HepG2 (cell line): Measurements from ENCODE around the gene HERC4. TPM values are rescaled to one million over a fixed set of nuclear protein-coding genes. Genes with fewer than 3 reads are reported as not detected.

Experiments used
- ATAC-seq: fragments of 200-7000 bp; cut with Tn5 transposase; 3 replicates; pipeline ENCODE4 v1.9.1; 2020; ENCODE audit warnings: mild to moderate bottlenecking, moderate library complexity
- BruUV-seq: library from RNA; stranded (reverse); fragments of 400-500 nt; replicated peaks from 2 replicates; lab custom pipeline; 2021; lab: Mats Ljungman, UMichigan
- CTCF ChIA-PET: fragments of 300-600 bp; formaldehyde crosslinking; extraction: SDS; loops from one replicate; lab custom pipeline; 2021; ENCODE audit warnings: low total read pairs, inconsistent platforms, low intra/inter-chr PET ratio; lab: Yijun Ruan, JAX
- POLR2A ChIA-PET: fragments of 350-600 bp; sonication (Branson Sonifier 250); formaldehyde crosslinking; loops from one replicate; lab custom pipeline; 2020; ENCODE audit warnings: antibody characterized with exemption, inconsistent platforms; lab: Yijun Ruan, JAX
- DNase-seq: peaks from one replicate; pipeline ENCODE4 v3.0.0-alpha.2; 2015; ENCODE audit warnings: low spot score
- FAIRE-seq: peaks from 3 replicates; lab custom pipeline; 2011; peaks lifted over from hg19 to GRCh38; lab: Jason Lieb, UNC
- H2AFZ ChIP-seq: one replicate; pipeline ENCODE4 v1.6.1; 2011; ENCODE audit warnings: low read length, inconsistent platforms
- H3K27ac ChIP-seq: fragments of 300-600 bp; 3 replicates; pipeline ENCODE4 v1.8.0; 2011; ENCODE audit warnings: mixed run types, mild to moderate bottlenecking, mixed read lengths, low read length, inconsistent platforms; ENCODE audit not compliant: insufficient read depth; ENCODE audit errors: extremely low read length
- H3K27me3 ChIP-seq, 2 experiments: fragments of 200-600 bp in 1 of 2; 2 replicates in 1 of 2; 3 replicates in 1 of 2; pipeline versions ENCODE4 v1.6.0 to v1.8.0; 2011; ENCODE audit warnings: low read length in 2 of 2, mild to moderate bottlenecking in 2 of 2, moderate library complexity in 2 of 2, inconsistent platforms in 1 of 2; ENCODE audit not compliant: insufficient read depth in 2 of 2, control insufficient read depth in 1 of 2
- H3K36me3 ChIP-seq, 2 experiments: fragments of 200-600 bp in 1 of 2; replicated peaks in 1 of 2; 2 replicates in 1 of 2; 3 replicates in 1 of 2; pipeline versions ENCODE4 v1.5.1 to v1.8.0; 2011; ENCODE audit warnings: low read length in 2 of 2, inconsistent platforms in 1 of 2; ENCODE audit not compliant: insufficient read depth in 2 of 2, control insufficient read depth in 1 of 2
- H3K4me1 ChIP-seq: 2 replicates; pipeline ENCODE4 v1.5.1; 2012; ENCODE audit warnings: low read length, inconsistent platforms; ENCODE audit not compliant: insufficient read depth
- H3K4me2 ChIP-seq: 2 replicates; pipeline ENCODE4 v1.6.0; 2011; ENCODE audit warnings: low read depth, low read length, inconsistent platforms
- H3K4me3 ChIP-seq, 3 experiments: fragments of 200-600 bp in 1 of 3; sonication (generic), shearing (Covaris generic) in 1 of 3; replicated peaks in 1 of 3; 2 replicates each; pipeline ENCODE4 v1.5.1; 2011 to 2016; ENCODE audit warnings: low read length in 3 of 3, inconsistent platforms in 2 of 3, low read depth in 2 of 3, mild to moderate bottlenecking in 2 of 3, control low read depth in 1 of 3, mixed read lengths in 1 of 3; ENCODE audit not compliant: insufficient read depth in 1 of 3
- H3K79me2 ChIP-seq: one replicate; pipeline ENCODE4 v1.6.1; 2011; ENCODE audit warnings: low read length, inconsistent platforms; ENCODE audit not compliant: insufficient read depth
- H3K9ac ChIP-seq: 2 replicates; pipeline ENCODE4 v1.6.0; 2011; ENCODE audit warnings: mild to moderate bottlenecking, low read depth, low read length, inconsistent platforms; ENCODE audit not compliant: insufficient read depth
- H3K9me3 ChIP-seq: 2 replicates; pipeline ENCODE4 v1.5.1; 2012; ENCODE audit warnings: mild to moderate bottlenecking, low read length
- H4K20me1 ChIP-seq: 2 replicates; pipeline ENCODE4 v1.6.0; 2011; ENCODE audit warnings: inconsistent platforms, mild to moderate bottlenecking, low read length, moderate library complexity; ENCODE audit not compliant: insufficient read depth
- HNRNPL ChIP-seq: fragments of 200-400 bp; formaldehyde crosslinking; IDR thresholded peaks from 2 replicates; pipeline ENCODE4 v1.6.1; 2017; ENCODE audit warnings: mild to moderate bottlenecking, low read depth, low read length
- PBX3 ChIP-seq: sonication (generic); formaldehyde crosslinking; IDR thresholded peaks from 2 replicates; pipeline ENCODE4 v1.8.1; 2023; ENCODE audit warnings: missing genetic modification reagents, inconsistent platforms, borderline replicate concordance
- PHF21A ChIP-seq: sonication (generic); formaldehyde crosslinking; IDR thresholded peaks from 2 replicates; pipeline ENCODE4 v1.5.0; 2020; ENCODE audit warnings: mild to moderate bottlenecking, missing genetic modification reagents
- TEF ChIP-seq: sonication (generic); formaldehyde crosslinking; IDR thresholded peaks from 2 replicates; pipeline ENCODE4 v1.5.0; 2020; ENCODE audit warnings: missing genetic modification reagents
- ZBTB39 ChIP-seq: sonication (generic); formaldehyde crosslinking; IDR thresholded peaks from 2 replicates; pipeline ENCODE4 v1.5.0; 2020; ENCODE audit warnings: missing genetic modification reagents
- ZNF337 ChIP-seq: sonication (generic); formaldehyde crosslinking; IDR thresholded peaks from 2 replicates; pipeline ENCODE4 v1.5.1; 2020; ENCODE audit warnings: missing genetic modification reagents, low read depth, mild to moderate bottlenecking, borderline replicate concordance
- ZNF547 ChIP-seq: sonication (generic); formaldehyde crosslinking; IDR thresholded peaks from 2 replicates; pipeline ENCODE4 v1.5.1; 2020; ENCODE audit warnings: mild to moderate bottlenecking, missing genetic modification reagents
- ZNF646 ChIP-seq: sonication (generic); formaldehyde crosslinking; IDR thresholded peaks from 2 replicates; pipeline ENCODE4 v1.9.0; 2021; ENCODE audit warnings: mild to moderate bottlenecking, missing genetic modification reagents
- ZNF878 ChIP-seq: sonication (generic); formaldehyde crosslinking; IDR thresholded peaks from 2 replicates; pipeline ENCODE4 v1.8.1; 2023; ENCODE audit warnings: mild to moderate bottlenecking, missing genetic modification reagents, moderate library complexity
- ZXDC ChIP-seq: sonication (generic); formaldehyde crosslinking; IDR thresholded peaks from 2 replicates; pipeline ENCODE4 v1.5.0; 2020; ENCODE audit warnings: mild to moderate bottlenecking, missing genetic modification reagents
- in situ Hi-C: cut with HindIII; loops from 2 replicates; pipeline ENCODE4 v1.10.0; 2017; ENCODE audit warnings: low pct_unique_long_range_greater_than_20kb; ENCODE audit not compliant: extremely low pct_ligation_motif_present
- intact Hi-C: fragments of 100-400 bp; cut with micrococcal nuclease; formaldehyde crosslinking; loops from one replicate; pipeline ENCODE4 v1.10.0; 2022; ENCODE audit not compliant: unreplicated experiment
- polyA plus RNA-seq, 8 experiments: library from polyadenylated mRNA; depleted of rRNA in 3 of 8; stranded (reverse) in 7 of 8; unstranded in 1 of 8; fragments of >200 nt; fragmentation: Illumina TruSeq in 4 of 8; extraction: Trizol in 4 of 8; gene quantifications; 2 replicates each; pipeline versions ENCODE4 v1.2.1 to v1.2.3, GENCODE V29; 2011 to 2016; ENCODE audit warnings: low read depth in 4 of 8, missing spikeins in 1 of 8, mixed read lengths in 1 of 8; ENCODE audit not compliant: insufficient read depth in 1 of 8
- total RNA-seq, 5 experiments: library from RNA; depleted of rRNA; stranded (reverse); fragments of >200 nt; fragmentation: Illumina TruSeq; extraction: Trizol; gene quantifications; 2 replicates each; pipeline ENCODE4 v1.2.3, GENCODE V29; 2016; ENCODE audit warnings: low read depth in 1 of 5

Gene HERC4
- total and polyA plus RNA-seq, 2 of the 13 experiments (the other 11 are each of a cell fraction or from before 2014, with no cell fraction given), result 9.8 to 20.2 TPM

GRCh38 chr10:67971311-67971710, 103.8 kb downstream of the HERC4 start (continued):
- no peak for TF ChIP-seq ZXDC
- TF ChIP-seq HNRNPL, result no peak
- TF ChIP-seq TEF (CRISPR knock-in tag), result no peak
- TF ChIP-seq ZNF337, result no peak
- no peak for TF ChIP-seq ZBTB39 (CRISPR knock-in tag)
- TF ChIP-seq PBX3, result no peak
- TF ChIP-seq, all 625 proteins: peak for 0

GRCh38 chr10:67969875-67970274, 105.2 kb downstream of the HERC4 start:
- ATAC-seq, result no peak
- H3K4me3 ChIP-seq, result no peak overlapping the region
- intact Hi-C loops, result no loop called here
- in situ Hi-C loops, result no loop called here
- no peak overlapping the region for H3K9ac ChIP-seq
- no peak overlapping the region for H3K4me2 ChIP-seq
- ChIA-PET CTCF (no interaction called here), POLR2A (no interaction called here)
- peaks cover 7% of the 10 kb centered on the region for H3K9me3 ChIP-seq
- BruUV-seq, result no TSS peak
- H3K4me1 ChIP-seq, result no peaks in the 10 kb centered on the region
- H3K36me3 ChIP-seq, result peaks cover 2 to 3% of the 10 kb centered on the region in 2 experiments; a peak in 4 of 5 replicates
- FAIRE-seq, result no peak
- H3K79me2 ChIP-seq, result no peaks in the 10 kb centered on the region
- H4K20me1 ChIP-seq, result no peaks in the 10 kb centered on the region
- H2AFZ ChIP-seq, result no peak overlapping the region
- H3K27ac ChIP-seq, result no peak overlapping the region
- no peaks in the 10 kb centered on the region for H3K27me3 ChIP-seq
- DNase-seq, result no peak
- TF ChIP-seq ZNF547 (no peak), PHF21A (no peak), ZNF646 (CRISPR knock-in tag) (no peak), ZNF878 (CRISPR knock-in tag) (no peak)
